DMS79 (cell line): ENCODE results near the gene AFDN.

Source experiments
- DNase-seq: peaks from one replicate; lab custom pipeline; 2025; lab: John Stamatoyannopoulos, UW

The AFDN gene

GRCh38 chr6:167796192-167796981 lies 30.3 kb upstream of the AFDN start:
- peak; percentile 1 for DNase-seq

GRCh38 chr6:167797011-167797471 lies 29.7 kb upstream of the AFDN start:
- no peak for DNase-seq

- DNase-seq: no peak
Observed at GRCh38 chr6:167797476-167798265, 29.0 kb upstream of the AFDN start.

- no peak for DNase-seq
Observed at GRCh38 chr6:167798453-167798852, 28.3 kb upstream of the AFDN start.

GRCh38 chr6:167799033-167799821 lies 27.5 kb upstream of the AFDN start:
- no peak for DNase-seq

- no peak for DNase-seq
Observed at GRCh38 chr6:167800549-167800948, 26.2 kb upstream of the AFDN start.

GRCh38 chr6:167801263-167801662 lies 25.4 kb upstream of the AFDN start:
- DNase-seq: no peak

- DNase-seq: no peak
Observed at GRCh38 chr6:167802339-167802738, 24.4 kb upstream of the AFDN start.

- no peak for DNase-seq
Observed at GRCh38 chr6:167803816-167804215, 22.9 kb upstream of the AFDN start.

GRCh38 chr6:167804281-167805013 lies 22.3 kb upstream of the AFDN start:
- DNase-seq: no peak

- DNase-seq: no peak
Observed at GRCh38 chr6:167805349-167806060, 21.2 kb upstream of the AFDN start.

GRCh38 chr6:167806061-167806700 lies 20.5 kb upstream of the AFDN start:
- no peak for DNase-seq

GRCh38 chr6:167807200-167807599 lies 19.5 kb upstream of the AFDN start:
- no peak for DNase-seq

- DNase-seq: no peak
Observed at GRCh38 chr6:167807756-167808155, 19.0 kb upstream of the AFDN start.

GRCh38 chr6:167811040-167811439 lies 15.7 kb upstream of the AFDN start:
- no peak for DNase-seq

- DNase-seq: no peak
Observed at GRCh38 chr6:167811442-167812087, 15.1 kb upstream of the AFDN start.

GRCh38 chr6:167812088-167812487 lies 14.6 kb upstream of the AFDN start:
- no peak for DNase-seq

- DNase-seq: no peak
Observed at GRCh38 chr6:167815296-167815980, 11.3 kb upstream of the AFDN start.

GRCh38 chr6:167817016-167817415 lies 9.7 kb upstream of the AFDN start:
- no peak for DNase-seq
